UCSD-AML1 (cell line): ENCODE data around the gene OR5B17.
"Not testable (repeated sequence)": the region's sequence is repeated elsewhere in the genome, so short reads cannot be mapped to it uniquely, and the experiment has no call there.

Experiments
- DNase-seq: peaks from one replicate; lab custom pipeline; 2025; ENCODE audit not compliant: unreplicated experiment; lab: John Stamatoyannopoulos, UW

The OR5B17 gene

DNA sequence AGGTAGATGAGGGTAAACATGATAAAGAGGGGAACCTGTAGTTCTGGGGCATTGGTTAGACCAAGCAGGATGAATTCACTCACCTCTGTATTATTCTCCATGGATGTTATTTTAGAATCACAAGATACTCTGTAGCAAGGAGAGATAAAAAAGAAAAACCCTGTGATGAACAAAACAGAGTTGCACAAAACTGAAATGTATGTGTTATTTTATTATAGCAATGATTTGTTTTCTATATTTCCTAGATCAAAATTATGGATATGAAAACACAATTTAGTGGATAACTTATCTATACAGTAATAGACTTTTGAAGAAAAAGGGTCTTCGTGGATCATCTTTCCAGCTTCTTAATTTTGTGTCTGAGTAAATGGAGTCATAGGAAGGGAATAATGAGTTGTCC is at the start of gene OR5B17:
Gene OR5B17, minus strand, starts transcription at position 101 of the 400 bp plus-strand sequence. Its CDS starts 0 bp downstream, at position 101.
- DNase-seq, result no peak

GRCh38 chr11:58406774-58407173 is 47.9 kb upstream of the OR5B17 start, which contains the start of gene OR5B3:
TSS of gene OR5B3 (minus strand) at chr11:58406874. CDS start at chr11:58403409, 3,465 bp downstream.
- no peak for DNase-seq

DNA sequence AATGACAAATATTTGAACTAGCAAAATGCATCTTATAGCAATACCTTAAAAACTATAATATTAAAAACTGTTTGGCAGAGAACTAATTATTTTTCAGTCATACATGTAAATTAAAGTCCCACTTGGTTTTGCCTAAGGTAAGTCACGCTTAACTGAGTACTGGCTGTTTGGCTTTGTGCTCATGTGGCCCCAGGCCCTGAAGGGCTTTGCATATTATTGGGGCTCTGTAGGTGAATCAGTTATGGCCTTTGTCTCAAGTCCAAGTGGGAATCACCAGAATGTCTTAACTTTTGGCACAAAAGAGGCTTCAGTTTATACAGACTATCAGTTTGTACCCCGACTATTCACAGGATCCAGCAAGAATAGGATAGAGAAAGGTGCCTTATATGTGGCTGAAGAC is 40.8 kb upstream of the OR5B17 start:
- DNase-seq, result not testable (repeated sequence)

DNA sequence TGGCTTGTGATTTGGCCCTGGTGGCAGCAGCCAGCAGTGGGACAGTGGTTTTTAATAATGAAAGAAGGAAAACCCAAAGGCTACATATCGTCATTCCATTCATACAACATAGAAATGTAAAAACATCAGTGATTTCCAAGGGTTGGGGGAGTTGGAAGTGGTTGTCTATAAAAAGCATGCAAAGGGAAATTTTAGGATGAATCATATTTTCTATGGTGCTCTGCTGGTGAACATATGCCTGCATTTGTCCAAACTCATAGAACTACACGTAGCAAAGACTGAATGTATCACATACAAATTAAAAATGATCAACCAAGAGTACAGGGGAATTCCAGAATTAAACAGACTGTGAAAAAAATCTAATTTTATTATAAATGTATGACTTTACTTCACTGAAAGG is 36.7 kb upstream of the OR5B17 start:
- no peak for DNase-seq

DNA sequence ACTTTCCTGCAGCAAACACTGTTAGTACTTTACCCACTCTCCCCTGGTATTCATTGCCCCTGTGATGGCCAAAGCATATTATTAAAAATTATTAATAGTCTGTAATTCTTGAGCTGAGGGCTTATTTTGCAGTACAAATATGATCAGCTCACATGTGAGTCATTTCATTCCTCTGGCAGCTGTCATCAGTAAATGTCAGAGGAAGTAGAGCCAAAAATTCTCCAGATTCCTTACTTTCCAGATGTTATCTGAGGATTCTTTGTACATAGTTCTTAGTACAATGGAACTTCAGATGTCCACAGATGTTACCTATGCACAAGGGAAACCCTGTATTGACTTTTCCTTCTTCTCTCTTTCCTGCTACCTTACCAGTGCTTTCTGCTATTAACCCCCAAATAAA is 35.3 kb upstream of the OR5B17 start:
- no peak for DNase-seq

GRCh38 chr11:58392746-58393145 is 33.9 kb upstream of the OR5B17 start:
- no peak for DNase-seq

DNA sequence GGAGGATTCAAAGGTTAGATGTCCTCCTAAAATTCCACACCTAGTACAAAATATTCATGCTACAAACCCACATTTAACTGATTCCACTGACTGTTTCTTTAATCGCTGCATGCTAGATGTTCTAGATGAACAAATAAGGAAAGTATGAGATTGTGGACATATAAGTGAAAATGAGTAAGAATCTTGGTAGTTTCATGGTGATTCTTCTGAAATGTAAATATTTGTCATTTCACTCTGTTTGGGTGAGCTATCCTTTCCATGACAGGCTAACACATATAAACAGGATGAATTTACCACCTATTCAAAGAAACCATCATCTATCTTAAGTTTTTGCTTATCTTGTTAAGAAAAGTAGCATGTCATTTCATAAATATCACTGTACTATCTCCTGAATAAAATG is 33.0 kb upstream of the OR5B17 start:
- no peak for DNase-seq

DNA sequence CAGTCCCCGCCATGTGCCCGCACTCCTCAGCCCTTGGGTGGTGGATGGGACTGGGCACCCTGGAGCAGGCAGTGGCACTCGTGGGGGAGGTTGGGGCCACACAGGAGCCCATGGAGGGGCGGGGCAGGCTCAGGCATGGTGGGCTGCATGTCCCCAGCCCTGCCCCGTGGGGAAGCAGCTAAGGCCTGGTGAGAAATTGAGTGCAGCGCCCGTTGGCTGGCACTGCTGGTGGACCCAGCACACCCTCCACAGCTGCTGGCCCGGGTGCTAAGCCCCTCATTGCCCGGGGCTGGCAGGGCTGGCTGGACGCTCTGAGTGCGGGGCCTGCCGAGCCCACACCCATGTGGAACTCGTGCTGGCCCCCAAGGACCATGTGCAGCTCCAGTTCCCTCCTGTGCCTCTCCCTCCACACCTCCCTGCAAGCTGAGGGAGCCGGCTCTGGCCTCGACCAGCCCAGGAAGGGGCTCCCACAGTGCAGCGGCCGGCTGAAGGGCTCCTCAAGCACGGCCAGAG is 31.7 kb upstream of the OR5B17 start:
- no peak for DNase-seq

DNA sequence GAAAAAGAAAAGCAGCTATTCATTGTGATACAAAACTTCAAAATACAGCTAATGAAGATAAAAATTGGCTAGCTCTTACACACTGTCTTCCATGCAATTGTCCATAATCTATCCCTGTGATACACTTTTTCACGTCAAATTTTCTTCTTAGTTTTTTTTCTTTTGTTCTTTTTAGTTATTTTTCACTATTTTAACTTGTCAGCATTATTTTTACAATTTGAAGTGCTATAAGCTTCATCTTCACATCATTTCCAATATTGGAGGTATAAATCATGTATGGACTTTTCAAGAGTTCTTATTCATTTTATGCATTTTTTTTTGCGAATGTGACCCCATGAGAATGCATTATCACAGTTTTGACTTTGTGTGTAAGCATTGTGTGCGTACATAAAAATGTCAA is 4.1 kb downstream of the OR5B17 start:
- no peak for DNase-seq

GRCh38 chr11:58345204-58345603 is 13.7 kb downstream of the OR5B17 start:
- no peak for DNase-seq

DNA sequence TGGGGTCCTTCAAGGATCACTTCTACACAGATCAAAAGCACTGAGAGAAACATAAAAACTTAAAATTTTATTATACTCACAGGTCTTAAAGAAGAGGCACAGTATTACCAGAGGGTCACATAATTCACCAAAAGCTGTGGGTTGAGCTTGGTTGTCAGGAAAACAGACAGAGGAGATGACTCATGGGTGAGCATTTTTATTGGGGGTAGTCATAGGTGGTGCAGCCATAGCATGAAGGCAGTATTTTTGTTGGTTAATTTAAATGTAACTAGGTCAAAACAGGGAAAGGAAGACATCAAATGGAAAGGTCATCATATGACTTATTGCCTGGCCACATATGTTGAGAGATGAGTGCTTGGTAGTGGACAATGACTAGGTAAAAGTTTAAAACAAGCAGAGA is 24.2 kb downstream of the OR5B17 start:
- no peak for DNase-seq

- no peak for DNase-seq
Observed at GRCh38 chr11:58330861-58331260, 28.0 kb downstream of the OR5B17 start.

GRCh38 chr11:58318532-58318931 is 40.3 kb downstream of the OR5B17 start:
- no peak for DNase-seq

DNA sequence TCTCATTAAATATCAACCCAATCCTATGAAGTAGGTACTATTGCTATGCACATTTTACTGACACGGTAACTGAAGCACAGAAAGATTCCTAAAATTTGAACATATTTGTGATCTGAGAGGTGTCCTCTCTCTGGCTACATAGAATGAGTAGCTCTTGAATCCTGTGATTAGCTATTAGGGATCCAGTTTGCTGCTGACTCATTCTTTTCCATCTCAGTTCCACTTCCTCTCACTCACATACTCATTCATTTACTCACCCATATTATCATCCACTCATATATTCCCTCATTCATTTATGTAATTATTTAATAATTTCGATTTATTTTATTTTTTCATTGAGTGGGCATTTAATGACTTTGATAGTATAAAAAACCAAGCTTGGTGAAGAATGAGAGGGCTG is 42.7 kb downstream of the OR5B17 start:
- DNase-seq, result no peak
